OCI-LY3 (cell line): ENCODE data around the gene GARS1.

Experiments
- H2AFZ ChIP-seq: fragments of 200-600, 300-600 bp; shearing (Covaris generic); 2 replicates; pipeline ENCODE4 v1.6.0; 2014; ENCODE audit warnings: antibody characterized with exemption, low read depth, low read length
- H3K27ac ChIP-seq: fragments of 200-600, 300-600 bp; sonication (generic); 2 replicates; pipeline ENCODE4 v1.5.1; 2014; ENCODE audit warnings: mild to moderate bottlenecking, low read length, moderate library complexity, mixed read lengths
- H3K27me3 ChIP-seq: fragments of 200-600, 300-600 bp; sonication (generic); 2 replicates; pipeline ENCODE4 v1.6.1; 2014; ENCODE audit warnings: low read depth, low read length, mixed read lengths
- H3K36me3 ChIP-seq: fragments of 200-600, 300-600 bp; sonication (generic); replicated peaks from 2 replicates; pipeline ENCODE3; 2014; ENCODE audit warnings: low read depth, low read length, mixed read lengths
- H3K4me1 ChIP-seq: fragments of 300-600, 200-600 bp; sonication (generic); 2 replicates; pipeline ENCODE4 v1.6.1; 2014; ENCODE audit warnings: low read length, mixed read lengths
- H3K4me2 ChIP-seq: fragments of 200-600, 300-600 bp; sonication (generic); 2 replicates; pipeline ENCODE4 v1.6.1; 2014; ENCODE audit warnings: low read length, mixed read lengths
- H3K4me3 ChIP-seq: fragments of 300-600, 200-600 bp; sonication (generic); 2 replicates; pipeline ENCODE4 v1.5.1; 2014; ENCODE audit warnings: antibody characterized with exemption, mild to moderate bottlenecking, low read length, moderate library complexity
- H3K79me2 ChIP-seq: fragments of 300-600, 200-600 bp; shearing (Covaris generic); 2 replicates; pipeline ENCODE4 v1.6.1; 2014; ENCODE audit warnings: mild to moderate bottlenecking, low read length, mixed read lengths
- H3K9ac ChIP-seq: fragments of 300-600, 200-600 bp; shearing (Covaris generic); 2 replicates; pipeline ENCODE4 v1.6.0; 2014; ENCODE audit warnings: mild to moderate bottlenecking, low read length, moderate library complexity
- H3K9me3 ChIP-seq: fragments of 200-600, 300-600 bp; shearing (Covaris generic); 2 replicates; pipeline ENCODE4 v1.6.1; 2014; ENCODE audit warnings: low read length, mixed read lengths; ENCODE audit not compliant: insufficient read depth
- H4K20me1 ChIP-seq: fragments of 200-600, 300-600 bp; sonication (generic); 2 replicates; pipeline ENCODE4 v1.6.1; 2016; ENCODE audit warnings: low read length, mixed read lengths; ENCODE audit not compliant: insufficient read depth
- CTCF ChIP-seq: fragments of 200-600, 300-600 bp; sonication (generic); IDR thresholded peaks from 2 replicates; pipeline ENCODE4 v1.5.1; 2014; ENCODE audit warnings: antibody characterized with exemption, low read length, low read depth
- EZH2phosphoT487 ChIP-seq: fragments of 200-600 bp; shearing (Covaris generic); IDR thresholded peaks from 2 replicates; pipeline ENCODE4 v1.6.1; 2018; ENCODE audit warnings: antibody characterized with exemption, mixed run types, low read depth

The GARS1 gene

GRCh38 chr7:30553546-30553945, 41.1 kb upstream of the GARS1 start:
- Histone ChIP-seq H3K36me3 (no peaks in the 10 kb centered on the region), H3K4me2 (no peak overlapping the region), H3K27ac (no peak overlapping the region), H3K4me1 (peaks cover 15% of the 10 kb centered on the region; the same call in 1 of the 2 replicates), H3K9me3 (no peaks in the 10 kb centered on the region), H3K27me3 (no peaks in the 10 kb centered on the region), H3K4me3 (no peak overlapping the region), H3K79me2 (no peaks in the 10 kb centered on the region), H4K20me1 (no peaks in the 10 kb centered on the region), H2AFZ (no peak overlapping the region), H3K9ac (no peak overlapping the region)
- no peak for TF ChIP-seq EZH2phosphoT487
- no peak for TF ChIP-seq CTCF

- Histone ChIP-seq H3K27ac (no peak overlapping the region), H3K27me3 (no peaks in the 10 kb centered on the region), H3K9me3 (no peaks in the 10 kb centered on the region), H3K79me2 (no peaks in the 10 kb centered on the region), H3K36me3 (no peaks in the 10 kb centered on the region), H3K4me2 (no peak overlapping the region), H4K20me1 (no peaks in the 10 kb centered on the region), H3K9ac (no peak overlapping the region), H3K4me3 (no peak overlapping the region), H3K4me1 (peaks cover 8% of the 10 kb centered on the region; the same call in 1 of the 2 replicates), H2AFZ (no peak overlapping the region)
- no peak for TF ChIP-seq EZH2phosphoT487
- TF ChIP-seq CTCF = no peak
Observed at GRCh38 chr7:30555525-30555924, 39.2 kb upstream of the GARS1 start.

DNA sequence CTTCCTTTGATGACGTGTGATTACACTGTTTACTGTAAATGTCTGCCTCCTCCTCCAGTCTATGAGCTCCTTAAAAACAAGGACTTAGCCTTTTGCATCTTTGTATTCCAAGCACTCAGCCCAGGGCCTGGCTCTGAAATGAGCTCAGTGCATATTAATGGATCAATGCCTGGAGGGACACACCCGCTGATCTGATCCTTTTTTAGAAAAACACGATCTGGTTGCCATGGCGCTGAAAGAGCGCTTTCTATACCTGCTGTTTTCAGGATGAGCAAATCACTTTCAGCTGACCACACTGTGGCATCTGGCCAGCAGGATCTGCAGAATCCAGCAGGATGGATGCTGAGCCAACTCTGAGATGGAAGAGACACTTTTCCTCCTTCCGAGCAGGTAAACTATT, 37.8 kb upstream of the GARS1 start:
- Histone ChIP-seq H2AFZ (no peak overlapping the region), H3K36me3 (no peaks in the 10 kb centered on the region), H3K4me1 (peaks cover 5% of the 10 kb centered on the region; the same call in 1 of the 2 replicates), H3K27me3 (no peaks in the 10 kb centered on the region), H3K9ac (no peak overlapping the region), H3K9me3 (no peaks in the 10 kb centered on the region), H3K4me3 (no peak overlapping the region), H4K20me1 (no peaks in the 10 kb centered on the region), H3K27ac (no peak overlapping the region), H3K79me2 (no peaks in the 10 kb centered on the region), H3K4me2 (no peak overlapping the region)
- TF ChIP-seq CTCF = no peak
- no peak for TF ChIP-seq EZH2phosphoT487

DNA sequence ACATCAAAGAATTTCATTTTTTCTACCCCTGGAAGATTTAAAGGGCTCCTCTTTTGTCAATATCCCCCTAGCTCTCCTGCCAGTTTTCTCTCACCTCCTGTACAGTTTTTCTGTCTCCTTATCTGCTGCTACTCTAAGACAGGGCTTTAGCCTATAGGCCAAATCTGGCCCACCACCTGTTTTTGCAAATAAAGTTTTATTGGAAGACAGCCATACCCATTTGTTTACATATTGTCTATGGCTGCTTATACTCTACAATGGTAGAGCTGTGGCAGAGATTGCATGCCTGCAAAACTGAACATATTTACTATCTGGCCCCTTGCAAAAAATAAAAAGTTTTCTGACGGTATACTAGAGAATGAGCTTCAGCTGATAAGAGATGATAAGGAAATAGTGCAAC, 37.4 kb upstream of the GARS1 start:
- H3K4me2 ChIP-seq = no peak overlapping the region
- H3K9me3 ChIP-seq = no peaks in the 10 kb centered on the region
- H3K4me3 ChIP-seq = no peak overlapping the region
- H2AFZ ChIP-seq = no peak overlapping the region
- H3K79me2 ChIP-seq = no peaks in the 10 kb centered on the region
- no peak overlapping the region for H3K27ac ChIP-seq
- H4K20me1 ChIP-seq = no peaks in the 10 kb centered on the region
- TF ChIP-seq EZH2phosphoT487 = no peak
- TF ChIP-seq CTCF = no peak
- no peak overlapping the region for H3K9ac ChIP-seq
- H3K4me1 ChIP-seq = peaks cover 5% of the 10 kb centered on the region; the same call in 1 of the 2 replicates
- no peaks in the 10 kb centered on the region for H3K36me3 ChIP-seq
- no peaks in the 10 kb centered on the region for H3K27me3 ChIP-seq
